NCI-H2029 (cell line): Measurements from ENCODE around the gene MINK1.
"Not testable (repeated sequence)": the region's sequence is repeated elsewhere in the genome, so short reads cannot be mapped to it uniquely, and the experiment has no call there.

ENCODE experiments used
- DNase-seq: peaks from one replicate; lab custom pipeline; 2025; lab: John Stamatoyannopoulos, UW

The MINK1 gene

GRCh38 chr17:4846635-4847390, 13.7 kb downstream of the MINK1 start:
- no peak for DNase-seq

- DNase-seq = no peak
Observed at GRCh38 chr17:4849011-4849536, 15.9 kb downstream of the MINK1 start.

GRCh38 chr17:4850246-4850645, 17.1 kb downstream of the MINK1 start:
- no peak for DNase-seq

GRCh38 chr17:4851084-4851483, 17.9 kb downstream of the MINK1 start:
- no peak for DNase-seq

- DNase-seq = no peak
Observed at GRCh38 chr17:4852567-4853207, 19.5 kb downstream of the MINK1 start.

- no peak for DNase-seq
Observed at GRCh38 chr17:4853208-4853671, 20.1 kb downstream of the MINK1 start.

- no peak for DNase-seq
Observed at GRCh38 chr17:4854111-4854681, 21.1 kb downstream of the MINK1 start.

- DNase-seq = no peak
Observed at GRCh38 chr17:4856271-4856936, 23.3 kb downstream of the MINK1 start.

- DNase-seq = no peak
Observed at GRCh38 chr17:4856937-4857314, 23.8 kb downstream of the MINK1 start.

GRCh38 chr17:4857347-4857746, 24.2 kb downstream of the MINK1 start:
- DNase-seq = not testable (repeated sequence)

- DNase-seq = peak; percentile 14
Observed at GRCh38 chr17:4858068-4858881, 25.1 kb downstream of the MINK1 start.

- DNase-seq = no peak
Observed at GRCh38 chr17:4858882-4859260, 25.7 kb downstream of the MINK1 start.

GRCh38 chr17:4859816-4860625, 26.9 kb downstream of the MINK1 start:
- DNase-seq = no peak

- DNase-seq = no peak
Observed at GRCh38 chr17:4860651-4861050, 27.5 kb downstream of the MINK1 start.

- DNase-seq = no peak
Observed at GRCh38 chr17:4861052-4861451, 27.9 kb downstream of the MINK1 start.

GRCh38 chr17:4862720-4863119, 29.6 kb downstream of the MINK1 start:
- DNase-seq = no peak

GRCh38 chr17:4863321-4863720, 30.2 kb downstream of the MINK1 start:
- no peak for DNase-seq

- not testable (repeated sequence) for DNase-seq
Observed at GRCh38 chr17:4867535-4867934, 34.4 kb downstream of the MINK1 start.

GRCh38 chr17:4869058-4869998, 36.2 kb downstream of the MINK1 start:
- DNase-seq = not testable (repeated sequence)

GRCh38 chr17:4870855-4871254, 37.7 kb downstream of the MINK1 start:
- no peak for DNase-seq
